NCI-H446 (cell line): ENCODE measurements around the gene STK32C.

ENCODE experiments used
- DNase-seq, 2 experiments: peaks; one replicate each; lab custom pipeline; 2025; lab: John Stamatoyannopoulos, UW

The STK32C gene

GRCh38 chr10:132248455-132249225 lies 59.1 kb downstream of the STK32C start:
- peak in 1 of 2 experiments; percentile 50 for DNase-seq

DNA sequence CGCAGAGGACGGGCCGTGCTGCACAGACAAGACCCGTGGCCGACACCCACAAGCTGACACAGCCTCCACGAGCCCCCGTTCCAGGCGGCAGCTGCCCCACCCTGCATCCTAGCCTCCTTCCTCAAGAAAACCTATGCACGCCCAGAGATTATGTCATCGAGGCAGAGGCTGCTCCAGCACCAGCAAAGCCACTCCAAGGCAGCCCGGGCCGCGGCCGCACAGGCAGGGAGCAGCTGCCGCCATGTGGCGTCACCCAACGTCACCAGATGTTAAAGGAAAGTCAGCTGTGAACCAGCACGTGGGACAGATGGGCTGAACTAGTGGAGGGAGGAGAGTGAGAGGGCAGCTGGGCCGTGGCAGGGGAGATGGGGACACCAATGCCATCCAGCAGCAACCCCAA lies 59.8 kb downstream of the STK32C start:
- no peak for DNase-seq

GRCh38 chr10:132246296-132246695 lies 61.5 kb downstream of the STK32C start:
- no peak for DNase-seq

- DNase-seq = no peak
Measured at GRCh38 chr10:132245056-132245455, 62.7 kb downstream of the STK32C start.

GRCh38 chr10:132243626-132244025 lies 64.1 kb downstream of the STK32C start:
- DNase-seq = no peak

GRCh38 chr10:132243141-132243540 lies 64.6 kb downstream of the STK32C start:
- DNase-seq = no peak

DNA sequence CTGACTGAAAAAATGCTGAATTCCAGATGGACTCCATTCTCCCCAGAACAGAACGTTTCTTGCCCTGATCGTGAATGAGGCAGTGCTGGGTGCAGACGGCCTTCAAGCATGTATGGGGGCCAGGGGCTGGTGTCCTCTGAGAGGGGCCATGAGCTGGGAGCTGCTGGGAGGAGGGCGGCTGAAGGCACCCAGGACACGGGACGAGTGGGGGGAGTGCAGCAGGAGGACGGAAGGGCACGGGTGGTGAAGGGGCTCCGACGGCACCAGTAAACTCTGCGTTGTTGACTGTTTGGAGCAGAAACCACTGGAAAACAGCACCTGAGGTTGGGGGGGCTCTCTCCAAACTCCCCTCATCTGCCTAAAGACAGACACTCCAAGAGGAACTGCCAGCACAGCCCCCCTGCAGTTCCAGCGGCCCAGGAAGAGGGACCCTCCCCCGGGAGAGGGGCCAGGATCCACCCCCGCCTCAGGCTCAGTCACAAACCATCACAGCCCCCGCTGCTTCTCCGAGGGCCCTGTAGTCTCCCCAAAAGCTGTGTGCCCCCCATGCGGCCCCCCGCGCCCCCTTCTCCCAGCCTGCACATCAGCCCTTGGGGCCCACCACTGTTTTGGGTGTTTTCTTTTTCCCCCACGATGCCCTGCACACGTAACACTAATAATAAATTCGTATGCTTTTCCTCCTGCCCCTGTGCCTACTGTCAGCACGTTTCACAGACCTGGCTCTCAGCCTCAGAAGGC lies 65.5 kb downstream of the STK32C start:
- no peak for DNase-seq

DNA sequence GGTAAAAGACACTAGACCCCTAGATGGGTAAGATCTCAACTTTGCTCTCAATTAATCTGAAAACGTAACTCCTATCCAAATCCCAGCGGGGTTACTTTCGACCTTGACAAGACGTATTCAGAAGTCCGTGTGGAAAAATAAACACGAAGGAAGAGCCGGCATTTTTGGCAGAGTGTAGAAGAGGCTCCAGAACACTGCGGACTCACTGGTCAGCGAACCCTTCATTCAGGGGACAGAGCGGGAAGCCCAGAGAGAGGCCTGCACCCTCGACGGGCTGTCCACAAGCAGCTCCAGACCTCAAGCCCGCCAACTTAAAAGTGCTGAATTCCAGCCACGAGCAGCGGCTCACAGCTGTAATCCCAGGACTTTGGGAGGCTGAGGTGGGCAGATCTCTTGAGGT lies 66.3 kb downstream of the STK32C start:
- DNase-seq = no peak

DNA sequence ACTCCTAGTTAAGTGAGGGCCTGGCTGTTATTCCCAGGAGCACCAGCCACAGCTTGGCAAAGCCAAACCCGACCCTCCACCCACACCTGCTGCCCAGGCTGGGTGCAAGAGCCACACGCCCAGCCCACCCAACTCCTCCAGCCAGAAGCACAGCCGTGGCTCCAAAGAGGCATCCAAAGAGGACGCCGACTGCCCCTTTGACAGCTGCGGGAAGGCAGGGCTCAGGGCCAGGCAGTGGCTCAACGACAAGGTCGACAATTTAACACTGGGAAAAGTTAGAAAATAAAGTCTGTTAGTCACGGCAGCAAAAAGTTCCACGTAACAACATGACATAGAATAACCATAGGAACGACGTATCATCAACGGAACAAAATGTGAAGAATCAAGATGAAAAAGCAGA lies 66.7 kb downstream of the STK32C start:
- DNase-seq = no peak

DNA sequence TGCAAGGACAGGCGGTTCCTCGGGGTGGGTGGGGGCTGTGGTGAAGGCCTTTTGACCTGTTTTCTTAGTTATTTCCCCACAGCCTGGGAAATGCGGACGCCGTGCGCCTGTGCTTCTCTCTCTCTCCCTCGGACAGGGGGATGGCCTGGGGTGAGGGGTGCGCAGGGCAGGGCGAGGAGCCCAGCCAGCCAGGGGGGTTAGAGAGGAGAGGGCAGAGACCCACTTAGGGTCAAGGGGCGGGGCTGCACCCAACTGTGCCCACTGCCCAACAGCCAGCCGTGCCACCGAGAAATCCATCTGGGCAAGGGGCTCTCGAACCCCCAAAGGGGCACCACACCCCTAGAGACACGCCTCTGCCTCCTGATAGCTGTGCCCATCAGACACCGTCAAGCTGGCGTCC lies 67.2 kb downstream of the STK32C start:
- no peak for DNase-seq

GRCh38 chr10:132240156-132240555 lies 67.6 kb downstream of the STK32C start:
- DNase-seq = no peak

- DNase-seq = no peak
Measured at GRCh38 chr10:132239126-132240031, 68.4 kb downstream of the STK32C start.

DNA sequence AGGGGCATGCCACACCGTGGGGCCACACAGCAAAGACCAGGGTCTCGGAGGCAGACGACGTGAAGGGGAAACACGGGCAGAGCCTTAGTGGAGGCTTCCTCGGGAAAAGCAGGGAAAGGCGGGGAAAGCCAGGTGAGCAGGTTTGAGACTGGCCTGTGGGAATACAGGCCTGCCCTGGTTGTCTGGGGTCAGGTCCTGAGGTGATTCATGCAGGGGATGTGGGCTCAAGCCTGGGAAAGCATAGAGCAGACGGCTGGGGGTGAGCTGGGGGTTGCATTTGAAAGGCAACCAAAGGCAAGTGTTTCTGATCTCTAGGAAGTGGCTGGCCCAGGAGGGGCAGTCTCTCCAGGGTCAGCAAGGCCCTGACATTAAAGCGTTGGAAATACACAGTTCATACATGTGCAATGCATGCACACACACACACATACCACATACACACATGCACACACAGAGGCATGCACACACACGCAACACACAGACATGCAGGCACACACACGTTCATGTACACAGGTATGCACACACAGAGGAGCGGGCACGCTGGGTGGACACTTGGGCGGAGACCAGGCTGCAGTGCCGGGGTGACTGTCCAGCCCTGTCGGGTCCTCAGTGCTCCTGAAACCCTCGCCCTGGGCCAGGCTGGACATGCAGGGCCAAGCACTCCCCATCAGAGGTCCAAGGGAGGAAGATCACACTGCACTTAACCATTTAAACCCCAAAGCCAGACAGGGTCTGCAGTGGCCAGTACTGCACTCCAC lies 69.2 kb downstream of the STK32C start:
- no peak for DNase-seq

DNA sequence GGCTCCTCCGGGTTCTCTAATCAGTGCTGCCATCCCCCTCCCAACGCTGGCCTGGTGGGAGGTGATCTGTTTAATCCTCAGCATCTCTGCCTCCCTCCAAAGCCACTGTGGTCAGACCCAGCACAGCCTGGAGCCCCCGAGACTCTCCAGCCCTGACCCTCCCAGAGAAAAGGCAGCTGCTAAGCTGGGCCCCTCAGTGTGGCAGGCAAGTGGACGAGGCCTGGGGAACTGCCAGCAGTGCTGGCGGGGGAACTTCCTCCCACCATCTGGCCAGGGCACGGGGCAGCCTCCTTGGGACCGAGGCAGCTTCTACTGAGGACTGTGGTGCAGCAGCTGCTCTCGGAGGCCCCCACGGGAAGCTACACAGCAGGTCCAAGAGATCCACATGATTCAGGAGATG lies 69.9 kb downstream of the STK32C start:
- DNase-seq = peak in 1 of 2 experiments; percentile 16

DNA sequence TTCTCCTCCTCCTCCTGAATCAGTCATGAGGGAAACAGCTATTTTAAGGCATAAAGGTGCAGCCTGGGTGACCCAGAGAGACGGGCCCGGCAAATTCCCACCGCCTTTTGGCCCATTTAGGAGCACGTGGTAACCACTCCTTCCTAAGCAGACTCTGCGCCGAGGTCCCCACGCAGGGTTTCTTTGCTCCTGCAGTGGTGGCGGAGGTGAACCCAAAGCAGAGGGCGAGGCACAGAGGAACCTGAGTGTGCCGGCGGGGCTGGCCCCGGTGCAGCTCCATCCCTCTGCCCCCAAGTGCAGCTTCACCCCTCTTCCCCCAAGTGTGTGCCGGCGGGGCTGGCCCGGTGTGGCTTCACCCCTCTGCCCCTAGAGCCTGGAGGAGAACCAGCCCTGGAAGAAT lies 70.4 kb downstream of the STK32C start:
- DNase-seq = no peak

DNA sequence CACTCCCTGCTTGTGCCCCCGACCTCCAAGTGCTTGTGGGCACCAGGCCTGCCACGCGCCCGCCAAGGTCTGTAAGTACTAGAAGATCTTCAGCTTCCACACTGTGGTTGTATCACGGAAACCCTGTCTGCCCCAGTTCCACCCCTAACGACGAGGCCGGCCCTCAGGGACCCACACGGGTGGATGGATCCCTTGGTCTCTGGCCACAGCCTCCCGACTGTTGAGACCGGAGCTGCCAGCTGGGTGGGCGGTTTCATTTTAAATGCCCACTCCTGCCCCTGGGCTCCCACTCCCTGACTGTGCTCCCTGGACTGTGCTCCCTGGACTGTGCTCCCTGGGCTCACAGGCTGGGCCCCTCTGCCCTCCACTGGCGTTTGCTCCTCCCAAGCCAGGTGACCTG lies 70.9 kb downstream of the STK32C start:
- DNase-seq = no peak

- no peak for DNase-seq
Measured at GRCh38 chr10:132236161-132236560, 71.6 kb downstream of the STK32C start.

GRCh38 chr10:132234860-132235259 lies 72.9 kb downstream of the STK32C start:
- DNase-seq = no peak

- DNase-seq = no peak
Measured at GRCh38 chr10:132233501-132234085, 74.2 kb downstream of the STK32C start.

GRCh38 chr10:132232981-132233380 lies 74.8 kb downstream of the STK32C start:
- DNase-seq = no peak
